Measurements from ENCODE around the gene CORO1C.

Gene CORO1C

DNA sequence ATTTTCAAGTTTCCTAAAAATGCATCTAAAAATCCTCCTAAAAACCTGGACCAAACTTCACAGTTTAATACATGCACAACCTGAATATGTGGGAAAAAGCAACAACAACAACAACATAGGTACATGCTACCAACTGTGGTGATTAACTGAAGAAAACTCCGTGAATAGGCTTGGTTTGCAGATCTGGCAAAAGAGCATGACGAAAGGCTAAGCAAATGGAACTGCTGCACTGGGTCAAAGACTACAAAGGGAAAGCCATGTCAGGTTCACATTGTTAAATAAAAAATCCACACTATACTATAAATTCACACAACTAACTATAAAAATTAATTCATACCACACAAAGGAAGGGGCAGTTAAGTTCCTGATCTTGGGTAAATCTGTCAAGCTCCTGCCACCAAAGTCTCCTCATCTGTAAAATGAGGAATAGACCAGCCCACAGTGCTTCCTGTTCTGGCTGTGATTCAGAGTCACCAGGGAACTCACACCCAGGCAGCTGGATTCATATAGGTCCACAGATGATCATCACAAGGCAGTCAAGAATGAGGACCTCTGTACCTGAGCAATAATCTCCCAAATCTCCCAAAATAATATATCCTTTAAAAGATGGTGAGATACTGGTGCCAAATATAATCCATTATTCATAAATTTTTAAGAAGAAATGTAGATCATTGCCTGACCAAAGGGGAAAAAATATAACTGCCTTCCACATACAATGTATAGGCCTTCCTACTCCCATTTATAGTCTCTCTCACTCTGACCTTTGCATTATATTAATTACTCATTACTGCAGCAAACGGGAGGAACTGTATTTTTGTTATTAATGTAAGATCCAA, 7.0 kb downstream of the CORO1C start:
- no peak for DNase-seq (ENCODE audit: low read depth)

DNA sequence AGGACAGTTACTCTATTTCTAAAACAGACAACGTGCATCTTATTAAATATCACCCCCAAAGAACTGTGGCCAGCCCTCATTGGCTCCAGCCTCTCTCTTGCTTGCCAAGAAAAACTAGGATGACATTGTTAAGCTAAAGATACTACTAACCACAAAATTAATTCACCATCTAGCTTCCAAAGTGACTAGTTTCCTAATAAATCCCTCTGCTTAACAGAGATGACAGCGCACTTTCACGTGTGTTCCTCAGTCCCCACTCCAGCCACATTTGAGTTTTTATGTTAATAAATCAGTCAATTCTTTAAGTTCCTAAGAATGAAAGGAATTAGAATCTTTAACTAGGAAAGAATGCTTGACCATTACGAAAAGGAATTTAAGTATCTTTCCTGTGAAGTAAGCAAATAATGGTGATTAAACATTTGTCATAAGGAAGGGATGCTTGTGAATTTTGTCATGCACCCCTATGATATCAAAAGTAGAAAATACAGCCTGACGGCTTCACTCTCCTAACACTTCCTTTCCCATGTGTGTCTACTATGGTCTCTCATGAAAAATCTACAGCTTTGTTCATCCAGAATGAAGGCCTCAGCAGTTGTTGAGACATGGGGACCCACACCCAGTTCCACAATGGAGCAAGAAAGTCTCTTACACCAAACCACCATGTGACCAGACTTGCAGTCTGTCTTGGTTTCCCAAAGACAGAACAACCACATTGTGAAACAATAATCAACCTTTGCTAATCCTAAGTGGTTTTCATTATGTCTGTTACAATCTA, 8.1 kb downstream of the CORO1C start:
- no peak for DNase-seq (ENCODE audit: low read depth)

DNA sequence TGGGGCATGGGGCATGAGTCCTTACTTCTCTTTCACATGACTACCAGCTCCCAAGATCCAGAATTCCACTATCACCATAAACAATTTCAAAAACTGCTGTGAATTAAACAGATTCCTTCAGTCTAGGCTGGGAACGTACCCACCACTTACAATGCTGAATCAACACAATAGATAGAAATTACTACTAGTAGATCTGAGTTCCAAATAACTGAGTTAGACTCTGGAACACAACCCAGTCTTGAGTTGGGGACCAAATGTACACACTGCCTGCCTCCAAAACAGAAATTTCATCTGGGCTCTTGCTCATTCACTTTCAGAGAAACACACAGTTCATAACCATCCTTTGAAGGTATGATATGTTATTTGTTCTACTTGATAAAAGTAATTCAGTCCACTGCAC, 8.9 kb downstream of the CORO1C start:
- DNase-seq (ENCODE audit: low read depth): no peak

DNA sequence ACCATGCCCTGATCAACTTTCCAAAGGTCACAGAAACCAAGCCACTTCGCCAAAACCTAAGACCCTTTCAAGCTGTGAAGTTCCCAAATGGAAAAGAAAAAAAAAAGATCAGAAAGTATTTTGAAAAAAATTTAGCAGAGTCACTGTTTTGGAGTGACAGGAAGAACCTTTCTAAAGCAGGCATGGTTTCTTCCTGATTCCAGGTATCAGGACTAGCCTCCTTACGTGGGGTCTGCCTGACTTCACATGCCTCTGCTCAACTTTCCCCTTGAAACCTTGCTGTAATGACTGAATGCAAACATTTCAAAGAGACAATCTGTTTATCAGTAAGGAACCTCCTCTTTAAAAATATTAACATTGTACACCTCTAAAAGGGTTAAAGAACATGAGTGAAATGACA, 9.5 kb downstream of the CORO1C start:
- DNase-seq (ENCODE audit: low read depth): no peak

DNA sequence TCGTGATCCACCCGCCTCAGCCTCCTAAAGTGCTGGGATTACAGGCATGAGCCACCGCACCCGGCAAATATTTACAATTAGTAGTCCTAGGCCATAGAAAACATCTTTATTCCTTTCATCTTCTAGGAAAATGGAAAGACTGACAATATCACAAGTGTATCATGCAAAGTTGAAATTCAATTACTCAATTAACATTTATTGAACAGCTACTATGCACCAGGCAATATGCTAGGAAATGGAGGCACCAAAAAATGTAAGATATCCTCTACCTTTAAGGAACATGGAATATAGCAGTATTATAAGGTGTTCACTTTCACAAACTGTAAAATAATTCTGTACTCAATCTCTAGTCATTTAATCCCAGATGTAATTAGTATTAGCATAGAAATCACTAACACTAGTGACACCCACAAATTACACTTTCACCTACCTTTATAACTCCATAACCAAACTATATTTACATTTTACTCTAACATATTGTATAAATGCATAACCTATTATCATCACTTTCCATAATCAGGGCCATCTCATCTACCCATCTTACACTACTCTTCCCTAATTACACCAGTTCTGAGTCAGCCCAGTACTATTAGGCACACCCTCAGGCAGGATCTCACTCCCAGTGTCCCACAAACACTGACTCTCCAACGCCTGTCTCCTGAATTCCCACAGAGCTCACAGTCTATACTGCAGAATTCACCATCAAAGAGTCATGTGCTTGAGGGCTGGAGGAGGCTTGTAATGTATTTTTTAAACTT, 10.4 kb downstream of the CORO1C start:
- no peak for DNase-seq (ENCODE audit: low read depth)

DNA sequence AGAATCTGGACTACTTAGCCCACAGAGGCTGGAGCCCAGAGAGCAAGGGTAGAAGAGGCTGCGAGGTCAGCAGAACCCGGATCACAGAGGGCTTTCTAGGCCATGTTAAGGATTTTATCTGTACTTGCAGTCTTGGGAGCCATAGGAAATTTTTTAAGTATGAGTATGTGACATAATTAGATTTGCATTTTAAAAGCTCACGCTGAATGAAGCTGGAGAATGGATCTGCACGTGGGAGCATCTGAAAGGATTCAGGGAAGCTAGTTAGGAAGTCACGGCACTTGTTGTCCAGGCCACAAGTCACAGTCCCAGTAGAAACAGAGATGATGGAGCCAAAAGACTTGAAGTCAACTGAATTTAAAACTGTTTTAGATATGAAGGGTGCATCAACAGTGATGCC, 14.1 kb downstream of the CORO1C start:
- no peak for DNase-seq (ENCODE audit: low read depth)

DNA sequence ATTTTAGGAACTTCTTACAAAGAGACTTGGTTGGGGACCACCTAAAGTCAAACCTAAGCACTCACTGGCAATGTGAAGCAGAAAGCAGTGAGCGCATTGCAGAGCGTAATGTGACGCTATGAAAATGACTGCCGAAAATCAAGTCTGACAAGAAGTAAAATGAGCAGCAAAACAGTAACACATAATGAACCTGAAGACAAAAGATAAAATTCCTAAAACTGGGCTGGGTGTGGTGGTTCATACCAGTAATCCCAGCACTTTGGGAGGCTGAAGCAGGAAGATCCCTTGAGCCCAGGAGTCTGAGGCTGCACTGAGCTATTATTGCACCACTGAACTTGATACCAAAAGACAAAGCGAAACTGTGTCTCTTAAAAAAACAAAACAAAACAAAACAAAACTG, 16.5 kb downstream of the CORO1C start:
- DNase-seq (ENCODE audit: low read depth): no peak

DNA sequence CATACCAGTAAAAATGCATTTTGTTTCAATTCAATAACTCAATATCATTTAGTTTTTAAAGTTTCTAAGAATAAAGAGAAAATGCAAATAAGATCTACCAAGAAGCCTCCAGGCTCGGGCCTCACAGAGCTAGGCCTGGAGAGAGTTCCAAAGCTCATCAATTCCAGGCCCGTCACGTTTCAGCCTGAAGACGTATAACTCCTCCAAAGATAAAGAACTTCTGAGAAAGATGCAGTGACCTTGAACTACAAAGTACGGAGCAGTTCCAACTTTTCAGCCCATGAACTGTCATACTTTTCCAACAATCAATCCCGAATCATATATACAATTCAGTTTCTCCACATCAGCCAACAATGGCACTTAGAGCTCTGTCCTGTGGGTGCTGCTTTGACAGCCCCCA, 17.8 kb downstream of the CORO1C start:
- no peak for DNase-seq (ENCODE audit: low read depth)

DNA sequence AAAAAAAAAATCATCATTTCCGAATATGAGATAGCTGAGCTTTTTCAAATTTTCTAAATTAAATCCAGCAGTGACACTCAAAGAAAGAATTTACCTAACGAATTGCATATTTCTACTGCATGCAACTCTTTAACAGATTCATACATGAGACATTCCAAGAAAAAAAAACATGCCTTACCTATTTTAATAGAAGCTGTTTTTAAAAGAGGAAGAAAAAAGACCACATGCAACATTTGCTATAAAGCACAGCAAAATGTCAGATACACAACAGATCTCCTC, 18.5 kb downstream of the CORO1C start:
- DNase-seq (ENCODE audit: low read depth): no peak

DNA sequence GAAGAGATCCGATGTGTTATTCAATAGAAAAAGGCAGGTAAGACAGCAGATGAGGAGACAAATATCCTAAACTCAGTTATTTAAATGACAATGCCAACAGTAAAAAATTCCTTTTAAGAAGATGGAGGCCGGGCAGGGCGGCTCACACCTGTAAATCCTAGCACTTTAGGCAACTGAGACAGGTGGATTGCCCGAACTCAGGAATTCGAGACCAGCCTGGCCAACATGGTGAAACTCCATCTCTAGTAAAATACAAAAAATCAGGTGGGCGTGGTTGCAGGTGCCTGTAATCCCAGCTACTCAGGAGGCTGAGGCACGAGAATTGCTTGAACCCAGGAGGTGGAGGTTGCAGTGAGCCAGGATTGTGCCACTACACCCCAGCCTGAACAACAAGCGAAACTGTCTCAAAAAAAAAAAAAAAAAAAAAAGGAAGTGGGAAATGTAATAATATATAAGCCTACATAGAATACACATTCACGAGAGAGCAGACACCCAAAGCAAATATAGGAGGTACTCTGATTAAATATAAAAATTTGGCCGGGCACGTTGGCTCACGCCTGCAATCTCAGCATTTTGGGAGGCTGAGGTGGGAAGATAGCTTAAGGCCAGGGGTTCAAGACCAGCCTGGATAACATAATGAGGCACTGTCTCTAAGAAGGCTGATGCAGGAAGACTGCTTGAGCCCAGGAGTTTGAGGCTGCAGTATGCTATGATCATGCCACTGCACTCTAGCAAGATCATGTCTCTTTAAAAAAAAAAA, 19.0 kb downstream of the CORO1C start:
- DNase-seq (ENCODE audit: low read depth): no peak

DNA sequence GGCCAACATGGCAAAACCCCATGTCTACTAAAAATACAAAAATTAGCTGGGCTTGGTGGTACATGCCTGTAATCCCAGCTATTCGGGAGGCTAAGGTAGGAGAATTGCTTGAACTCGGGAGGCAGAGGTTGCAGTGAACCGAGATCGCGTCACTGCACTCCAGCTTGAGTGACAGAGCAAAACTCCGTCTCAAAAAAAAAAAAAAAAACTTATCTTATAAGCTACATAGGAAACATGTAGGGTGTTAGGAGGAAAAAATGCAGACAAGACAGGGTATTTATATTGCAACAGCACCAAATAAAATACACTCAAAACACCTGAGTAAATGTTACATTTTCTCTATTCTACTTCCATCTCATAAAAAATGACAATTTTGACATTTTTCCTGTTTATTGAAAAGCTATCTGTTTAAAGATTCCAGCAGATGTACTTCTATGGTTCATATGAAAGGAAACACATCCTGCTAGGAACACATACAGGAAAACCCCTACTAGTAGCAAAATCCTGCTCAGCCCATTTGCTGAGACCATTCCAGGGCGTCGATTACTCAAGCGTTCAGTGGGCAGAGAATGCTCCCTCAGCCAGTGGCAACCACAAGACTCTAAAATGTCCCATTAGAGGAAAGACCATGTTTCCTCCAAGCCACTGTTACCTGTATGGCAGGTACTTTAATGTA, 19.7 kb downstream of the CORO1C start:
- no peak for DNase-seq (ENCODE audit: low read depth)

DNA sequence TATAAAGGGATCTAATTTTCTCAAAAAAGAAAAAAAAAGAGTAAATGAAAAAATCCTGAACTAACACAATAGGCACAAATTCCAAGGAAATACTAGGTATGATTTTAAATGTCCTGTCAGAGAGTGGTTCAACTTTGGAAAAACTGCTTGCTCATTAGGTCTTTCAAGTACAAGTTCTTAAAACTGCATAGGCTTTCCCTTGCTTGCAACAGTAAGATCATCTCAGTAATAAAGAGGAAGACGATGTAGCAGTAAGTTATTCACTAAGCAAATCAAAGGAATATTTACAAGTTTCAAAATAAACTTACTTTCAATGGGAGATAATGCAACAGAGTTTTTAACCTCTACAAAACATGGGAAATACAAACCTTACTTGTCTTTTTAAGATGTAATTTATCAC, 21.6 kb downstream of the CORO1C start:
- no peak for DNase-seq (ENCODE audit: low read depth)

DNA sequence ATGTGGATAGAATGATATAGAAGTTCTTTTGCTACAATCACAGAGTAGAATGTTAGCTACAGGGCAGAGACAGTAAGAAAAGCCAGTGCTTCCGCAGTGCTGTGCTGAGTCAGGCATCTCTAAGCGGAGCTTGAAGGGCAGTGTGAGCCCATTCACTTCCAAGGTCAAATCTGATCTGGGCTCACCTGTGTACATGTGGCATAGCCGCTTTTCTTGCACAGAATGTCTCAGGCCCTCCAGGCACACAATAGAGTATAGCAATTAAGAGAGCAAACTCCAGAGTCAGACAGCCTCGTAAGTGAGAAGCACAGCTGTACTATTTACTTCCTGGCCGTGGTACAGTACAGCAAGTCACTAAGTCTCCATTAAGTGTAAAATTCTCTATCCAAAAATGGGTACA, 26.8 kb downstream of the CORO1C start:
- DNase-seq (ENCODE audit: low read depth): no peak

DNA sequence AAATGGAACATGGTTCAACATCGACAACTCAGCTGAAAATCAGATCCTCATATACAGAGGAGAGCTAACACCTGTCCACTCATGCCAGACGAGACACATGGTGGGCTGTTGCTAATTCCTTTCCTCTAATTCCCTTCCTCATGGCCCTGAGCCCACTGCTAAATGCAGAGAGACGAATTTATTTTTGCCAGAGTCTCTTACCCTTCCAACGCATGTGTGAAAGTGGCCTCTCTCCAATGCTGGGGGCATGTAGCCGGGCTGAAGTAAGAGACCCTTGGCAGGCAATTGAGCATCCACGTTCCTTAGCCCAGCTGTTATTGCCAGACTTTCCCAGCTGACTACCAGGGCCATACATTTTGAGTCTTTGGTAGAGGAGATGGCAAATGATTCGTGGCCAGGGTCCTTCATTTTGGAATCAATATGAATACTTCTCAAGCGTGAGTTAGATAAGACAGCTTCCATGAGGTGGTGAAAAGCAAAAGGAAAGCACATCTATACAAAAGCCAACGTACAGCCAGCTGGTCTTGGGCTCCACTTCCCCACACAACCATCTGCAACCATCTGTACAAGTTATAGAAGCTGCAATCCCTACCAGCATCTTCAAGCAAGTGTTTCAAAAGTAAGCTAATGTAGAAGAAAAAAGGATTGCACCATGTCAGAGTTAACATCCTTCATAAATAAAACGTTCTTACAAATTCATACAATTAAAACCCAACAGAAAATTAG, 28.6 kb downstream of the CORO1C start:
- no peak for DNase-seq (ENCODE audit: low read depth)

DNA sequence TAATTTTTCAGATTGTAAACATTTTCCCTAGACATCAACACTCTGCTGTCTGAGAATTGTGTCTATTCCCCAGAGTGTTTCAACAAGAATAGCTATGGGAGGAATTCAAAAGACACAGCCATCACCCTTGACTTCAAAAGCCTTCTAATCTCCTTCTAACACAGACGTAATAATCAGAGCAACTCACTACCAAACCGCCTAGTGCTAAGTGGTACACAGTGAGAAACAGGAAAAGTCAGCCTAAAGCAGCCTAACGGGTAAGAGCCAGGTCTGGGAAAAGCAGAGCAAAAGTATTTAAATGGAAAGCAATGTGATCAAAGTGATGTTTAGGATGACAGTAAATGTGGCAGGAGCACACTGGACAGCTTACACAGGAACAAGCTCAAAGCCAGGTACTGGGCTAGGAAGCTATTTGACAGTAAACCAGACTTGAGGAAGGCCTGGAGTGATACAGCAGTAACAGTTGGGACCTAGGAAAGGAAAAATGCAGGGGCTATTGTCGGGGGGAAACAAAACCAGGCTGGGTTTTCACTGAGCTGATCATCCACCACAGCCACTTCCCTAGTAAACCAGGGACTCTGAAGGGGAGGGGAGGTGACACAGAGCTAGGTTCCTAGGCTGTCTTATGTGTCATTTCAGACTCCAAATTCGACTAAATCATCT, 29.4 kb downstream of the CORO1C start:
- no peak for DNase-seq (ENCODE audit: low read depth)

DNA sequence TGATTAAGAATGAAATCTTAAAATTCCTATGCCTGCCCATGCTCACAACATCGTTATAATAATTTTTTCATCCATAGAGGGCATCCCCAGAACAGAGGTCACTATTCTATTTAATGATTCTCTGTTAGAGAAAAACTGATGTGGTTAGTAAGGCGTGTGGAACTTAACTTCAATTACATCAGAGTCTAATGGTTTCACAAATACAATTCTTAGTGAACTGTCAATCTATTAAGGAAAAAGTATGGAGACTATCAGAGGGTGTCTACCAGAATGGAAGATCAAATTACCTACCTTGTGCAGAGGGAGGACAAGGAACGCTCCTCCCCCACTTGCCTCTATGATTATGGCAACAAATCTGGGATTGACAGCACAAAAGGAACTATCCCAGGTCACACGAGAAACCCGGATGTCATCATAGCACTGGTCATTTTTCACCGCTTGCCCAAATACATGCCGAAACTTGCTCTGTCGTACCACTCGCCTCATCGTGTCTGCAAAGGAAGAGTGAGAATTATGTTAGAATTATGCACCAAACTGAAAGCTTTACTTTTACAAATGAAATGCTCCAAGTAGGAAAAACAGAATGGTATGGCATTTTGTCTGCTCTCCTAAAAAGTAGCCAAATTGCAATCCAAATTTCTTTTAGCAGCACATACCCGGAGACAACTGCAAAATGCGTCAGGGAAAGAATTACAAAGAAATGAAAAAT, 30.3 kb downstream of the CORO1C start:
- no peak for DNase-seq (ENCODE audit: low read depth)

DNA sequence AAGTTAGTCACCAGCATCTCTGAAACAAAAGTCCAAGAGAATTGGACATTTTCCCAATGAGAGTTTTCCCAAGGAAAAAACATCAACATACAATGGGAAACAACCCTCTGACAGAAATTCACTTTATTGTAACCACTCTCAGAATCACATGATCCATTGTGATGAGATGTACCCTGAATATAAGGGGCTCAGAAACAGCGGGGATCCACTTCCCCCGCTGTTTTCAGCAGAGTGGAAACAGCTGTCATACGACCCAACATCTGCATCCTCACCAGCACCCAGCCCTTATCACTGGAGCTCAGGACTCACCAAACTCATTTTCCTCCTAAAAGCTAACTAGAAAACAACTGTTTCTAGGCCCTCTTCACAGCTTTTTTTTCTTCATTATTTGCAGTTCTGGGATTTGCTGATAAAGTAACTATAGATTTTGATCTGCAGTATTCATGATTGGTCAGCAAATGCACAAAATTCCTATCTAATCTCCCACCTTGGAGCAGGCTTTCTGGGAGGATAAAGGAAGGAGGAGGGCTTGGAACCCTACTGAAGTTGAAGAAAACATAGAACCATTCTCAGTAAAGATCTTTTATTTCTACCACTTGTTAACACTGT, 31.3 kb downstream of the CORO1C start:
- DNase-seq (ENCODE audit: low read depth): no peak

DNA sequence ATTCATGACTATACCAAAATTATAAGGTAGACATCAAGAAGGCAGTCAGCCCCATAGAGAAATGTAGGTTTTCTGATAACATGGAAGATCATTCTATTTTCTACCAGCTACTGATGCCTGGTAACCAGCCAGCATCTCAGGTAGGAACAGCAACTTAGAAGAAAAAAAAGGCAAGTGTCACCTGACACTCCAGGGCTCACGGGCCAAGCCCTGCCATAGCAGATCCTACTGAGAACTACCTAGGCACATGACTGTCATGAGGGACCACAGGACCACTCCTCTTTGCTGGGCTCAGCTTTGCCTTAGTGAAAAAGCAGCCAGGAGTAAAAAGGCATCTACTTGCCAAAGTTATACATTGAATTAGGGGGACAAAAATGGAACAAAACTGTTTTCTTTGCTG, 33.4 kb downstream of the CORO1C start:
- no peak for DNase-seq (ENCODE audit: low read depth)

DNA sequence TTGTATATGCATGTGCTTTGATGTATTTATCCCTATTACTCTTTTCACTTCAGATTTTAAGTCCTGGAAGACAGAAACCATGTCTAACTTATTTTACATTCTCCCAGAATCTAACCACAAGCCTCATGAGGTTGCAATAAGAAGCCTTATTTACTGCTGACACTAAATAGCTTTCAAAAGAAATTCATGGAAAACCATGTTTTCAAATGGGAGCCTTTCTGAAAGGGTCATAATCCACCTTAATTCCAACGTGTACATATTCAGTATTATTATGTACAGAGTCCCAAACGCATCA, 34.4 kb downstream of the CORO1C start:
- no peak for DNase-seq (ENCODE audit: low read depth)

All from stimulated activated CD8-positive, alpha-beta memory T cell treated with anti-CD3 and anti-CD28 coated beads, Interleukin-4, amount 100 ng/mL, for 24 hours (primary cell).